GM19452 (cell line): ENCODE results near the gene HIVEP3.

Experiments
- ATAC-seq: cut with Tn5 transposase; IDR thresholded peaks from one replicate; pipeline ENCODE4 v1.9.1; 2021; ENCODE audit not compliant: unreplicated experiment

Gene HIVEP3

GRCh38 chr1:41792485-41792770 lies 126.3 kb downstream of the HIVEP3 start:
- no peak for ATAC-seq

GRCh38 chr1:41791667-41792484 lies 126.8 kb downstream of the HIVEP3 start:
- ATAC-seq, result no peak

GRCh38 chr1:41790351-41790750 lies 128.4 kb downstream of the HIVEP3 start:
- no peak for ATAC-seq

GRCh38 chr1:41789661-41790330 lies 128.9 kb downstream of the HIVEP3 start:
- ATAC-seq, result no peak

GRCh38 chr1:41788427-41788826 lies 130.3 kb downstream of the HIVEP3 start:
- no peak for ATAC-seq

- no peak for ATAC-seq
Measured at GRCh38 chr1:41784531-41785274, 134.0 kb downstream of the HIVEP3 start.

GRCh38 chr1:41783189-41783639 lies 135.5 kb downstream of the HIVEP3 start:
- no peak for ATAC-seq

- no peak for ATAC-seq
Measured at GRCh38 chr1:41780916-41781315, 137.8 kb downstream of the HIVEP3 start.

GRCh38 chr1:41780322-41780721 lies 138.4 kb downstream of the HIVEP3 start:
- no peak for ATAC-seq

GRCh38 chr1:41779360-41779759 lies 139.4 kb downstream of the HIVEP3 start:
- ATAC-seq, result no peak

- ATAC-seq, result no peak
Measured at GRCh38 chr1:41777695-41778094, 141.0 kb downstream of the HIVEP3 start.

- ATAC-seq, result no peak
Measured at GRCh38 chr1:41776891-41777441, 141.8 kb downstream of the HIVEP3 start.

- ATAC-seq, result no peak
Measured at GRCh38 chr1:41775956-41776585, 142.7 kb downstream of the HIVEP3 start.

- no peak for ATAC-seq
Measured at GRCh38 chr1:41774471-41774990, 144.2 kb downstream of the HIVEP3 start.

GRCh38 chr1:41773842-41774241 lies 144.9 kb downstream of the HIVEP3 start:
- no peak for ATAC-seq

- no peak for ATAC-seq
Measured at GRCh38 chr1:41773144-41773591, 145.6 kb downstream of the HIVEP3 start.

GRCh38 chr1:41769068-41769467 lies 149.7 kb downstream of the HIVEP3 start:
- no peak for ATAC-seq

- no peak for ATAC-seq
Measured at GRCh38 chr1:41768583-41768982, 150.1 kb downstream of the HIVEP3 start.

GRCh38 chr1:41767534-41768525 lies 150.9 kb downstream of the HIVEP3 start:
- ATAC-seq, result no peak

GRCh38 chr1:41766546-41766945 lies 152.2 kb downstream of the HIVEP3 start:
- no peak for ATAC-seq
